NCI-H510A (cell line): ENCODE results near the gene MEAF6.
A peak's percentile ranks its signal among the peaks of the same experiment; 100 is the strongest.
"Not testable (repeated sequence)": the region's sequence is repeated elsewhere in the genome, so short reads cannot be mapped to it uniquely, and the experiment has no call there.

Source experiments
- DNase-seq: peaks from one replicate; lab custom pipeline; 2025; lab: John Stamatoyannopoulos, UW

The MEAF6 gene

GRCh38 chr1:37532418-37533156, 18.0 kb upstream of the MEAF6 start:
- not testable (repeated sequence) for DNase-seq

DNA sequence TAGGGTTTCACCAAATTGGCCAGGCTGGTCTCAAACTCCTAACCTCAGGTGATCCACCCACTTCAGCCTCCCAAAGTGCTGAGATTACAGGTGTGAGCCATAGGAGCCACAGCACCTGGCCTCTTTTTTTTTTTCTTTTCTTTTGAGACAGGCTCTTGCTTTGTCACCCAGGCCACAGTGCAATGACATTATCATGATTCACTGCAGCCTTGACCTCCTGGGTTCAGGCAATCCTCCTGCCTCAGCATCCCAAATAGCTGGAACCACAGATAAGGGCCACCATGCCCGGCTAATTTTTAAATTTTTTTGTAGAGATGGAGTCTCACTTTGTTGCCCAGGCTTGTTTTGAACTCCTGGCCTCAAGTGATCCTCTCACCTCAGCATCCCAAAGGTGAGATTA, 15.3 kb upstream of the MEAF6 start:
- not testable (repeated sequence) for DNase-seq

GRCh38 chr1:37519613-37520012, 5.0 kb upstream of the MEAF6 start:
- DNase-seq, result no peak

DNA sequence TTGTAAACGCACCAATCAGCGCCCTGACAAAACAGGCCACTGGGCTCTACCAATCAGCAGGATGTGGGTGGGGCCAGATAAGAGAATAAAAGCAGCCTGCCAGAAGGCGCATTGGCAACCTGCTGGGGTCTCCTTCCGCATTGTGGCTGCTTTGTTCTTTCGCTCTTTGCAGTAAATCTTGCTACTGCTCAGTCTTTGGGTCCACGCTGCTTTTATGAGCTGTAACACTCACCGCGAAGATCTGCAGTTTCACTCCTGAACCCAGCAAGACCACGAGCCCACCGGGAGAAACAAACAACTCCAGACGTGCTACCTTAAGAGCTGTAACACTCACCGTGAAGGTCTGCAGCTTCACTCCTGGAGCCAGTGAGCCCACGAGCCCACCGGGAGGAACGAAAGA, 4.4 kb upstream of the MEAF6 start:
- not testable (repeated sequence) for DNase-seq

GRCh38 chr1:37518241-37518640, 3.7 kb upstream of the MEAF6 start:
- not testable (repeated sequence) for DNase-seq

DNA sequence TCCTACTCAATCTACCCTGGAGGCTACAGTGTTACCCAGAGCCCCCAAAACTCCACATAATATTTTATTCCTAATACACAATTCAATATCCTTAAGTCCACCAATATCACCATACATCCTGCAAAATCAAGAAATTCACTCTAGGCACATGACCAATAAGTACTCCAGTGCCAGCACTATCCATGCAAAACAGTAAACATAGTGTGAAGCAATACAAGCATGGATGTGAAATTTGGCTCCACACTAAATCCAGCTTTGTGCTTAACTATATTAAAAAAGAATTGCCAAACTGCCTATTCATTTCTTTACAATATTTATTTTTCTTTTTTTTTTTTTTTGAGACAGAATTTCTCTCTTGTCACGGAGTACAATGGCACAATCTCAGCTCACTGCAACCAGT, 3.0 kb upstream of the MEAF6 start:
- DNase-seq, result no peak

- DNase-seq, result peak; percentile 66
These were observed 844 bp upstream of the MEAF6 start for GRCh38 chr1:37515185-37516034.

DNA sequence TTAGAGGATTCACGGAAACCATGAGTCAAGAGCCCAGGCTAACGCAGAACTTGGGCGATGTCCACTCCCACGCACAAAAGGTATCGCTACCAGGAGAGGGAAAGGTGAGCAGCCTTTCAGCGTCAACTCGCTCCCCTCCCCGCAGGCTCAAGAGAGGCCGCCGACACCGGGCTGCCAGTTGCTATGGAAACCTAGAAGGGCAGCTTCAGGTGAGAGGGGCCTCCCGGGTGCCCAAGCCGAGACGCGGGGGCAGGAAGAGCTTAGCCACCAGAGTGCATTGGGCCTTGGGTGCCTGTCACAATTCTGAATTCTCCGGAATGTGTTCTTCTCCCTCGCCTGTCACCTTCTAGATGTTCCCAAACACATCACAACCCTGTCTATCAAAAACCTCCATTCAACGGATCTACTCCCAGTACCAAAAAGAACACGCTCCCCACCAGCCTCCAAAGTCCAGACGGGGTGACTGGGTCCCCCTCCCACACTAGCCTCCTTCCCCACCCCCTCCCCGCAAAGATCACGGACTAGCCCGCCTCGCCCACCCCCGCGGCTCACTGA, 694 bp downstream of the MEAF6 start:
- peak; percentile 95 for DNase-seq

- DNase-seq, result peak; percentile 36
These were observed 5.4 kb downstream of the MEAF6 start for GRCh38 chr1:37509181-37509580.

GRCh38 chr1:37506740-37507139, 7.8 kb downstream of the MEAF6 start:
- DNase-seq, result no peak

- not testable (repeated sequence) for DNase-seq
These were observed 11.8 kb downstream of the MEAF6 start for GRCh38 chr1:37502791-37503190.

DNA sequence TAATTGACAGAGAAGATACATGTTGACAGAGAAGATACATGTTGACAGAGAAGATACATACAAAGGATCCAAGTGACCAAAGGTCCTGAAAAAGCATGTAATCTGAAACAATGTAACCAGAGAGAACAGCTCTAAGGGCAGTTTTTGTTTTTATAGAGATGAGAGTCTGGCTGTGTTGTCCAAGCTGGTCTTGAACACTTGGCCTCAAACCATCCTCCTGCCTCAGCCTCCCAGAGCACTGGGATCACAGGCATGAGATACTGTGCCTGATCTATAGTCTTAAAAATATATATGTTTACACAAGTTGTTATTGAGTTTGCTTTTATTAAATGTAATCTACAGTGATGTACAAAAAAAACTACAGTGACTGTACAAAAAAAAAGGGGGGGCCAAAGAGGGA, 12.5 kb downstream of the MEAF6 start:
- DNase-seq, result no peak

GRCh38 chr1:37501661-37502060, 12.9 kb downstream of the MEAF6 start:
- no peak for DNase-seq

GRCh38 chr1:37498872-37499617, 15.5 kb downstream of the MEAF6 start:
- no peak for DNase-seq

DNA sequence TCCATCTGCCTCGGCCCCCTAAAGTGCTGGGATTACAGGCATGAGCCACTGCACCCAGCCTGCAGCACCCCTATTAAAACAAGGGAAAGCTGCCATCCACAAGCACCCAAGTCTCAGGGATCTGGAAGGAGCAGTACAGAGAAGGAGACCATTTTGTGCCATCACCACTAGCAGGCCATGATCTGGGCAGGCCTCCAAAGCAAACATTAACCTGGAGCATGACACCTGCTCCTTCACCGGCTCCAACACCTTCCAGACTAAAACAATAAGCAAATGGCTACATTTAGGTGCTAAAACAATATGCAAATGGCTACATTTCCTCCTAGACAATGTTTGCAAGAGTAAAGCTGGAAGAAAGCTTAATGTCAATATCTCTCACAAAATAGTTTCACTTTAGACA, 16.7 kb downstream of the MEAF6 start:
- peak; percentile 100 for DNase-seq

GRCh38 chr1:37495875-37496274, 18.7 kb downstream of the MEAF6 start:
- DNase-seq, result no peak

DNA sequence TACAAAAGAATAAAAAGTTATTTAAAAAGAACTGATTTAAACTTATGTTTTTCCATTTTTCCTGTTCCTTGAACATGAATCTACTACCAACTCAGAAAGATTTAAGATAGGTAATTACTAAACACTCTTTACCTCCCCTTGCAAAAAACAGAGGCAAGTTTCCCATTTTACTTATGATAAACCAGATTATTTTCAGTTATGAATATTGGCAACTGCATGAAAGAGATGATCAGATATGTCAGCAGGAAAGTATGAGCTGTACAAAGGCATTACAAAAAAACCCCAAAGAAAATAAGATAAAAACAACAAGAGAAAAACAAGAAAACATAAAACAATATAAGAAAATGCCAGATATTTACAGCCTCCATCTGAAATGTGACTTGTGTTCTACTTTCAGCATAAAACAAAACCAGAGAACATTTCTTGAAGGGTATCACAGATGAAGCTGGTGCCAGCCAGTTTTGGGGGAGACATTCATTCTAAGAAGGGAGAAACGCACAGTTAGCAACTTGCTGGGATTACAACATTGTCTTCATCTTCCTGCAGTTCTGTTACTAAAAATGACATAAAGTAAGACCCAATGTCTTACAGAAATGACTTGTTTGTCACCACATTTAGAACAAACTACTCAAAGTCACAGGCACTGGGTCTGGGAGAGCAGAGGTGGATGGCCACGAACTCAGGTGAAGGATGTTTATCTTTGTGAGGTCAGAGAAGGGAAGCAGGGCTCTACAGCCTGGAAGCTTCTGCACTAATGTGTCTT, 21.0 kb downstream of the MEAF6 start:
- no peak for DNase-seq

DNA sequence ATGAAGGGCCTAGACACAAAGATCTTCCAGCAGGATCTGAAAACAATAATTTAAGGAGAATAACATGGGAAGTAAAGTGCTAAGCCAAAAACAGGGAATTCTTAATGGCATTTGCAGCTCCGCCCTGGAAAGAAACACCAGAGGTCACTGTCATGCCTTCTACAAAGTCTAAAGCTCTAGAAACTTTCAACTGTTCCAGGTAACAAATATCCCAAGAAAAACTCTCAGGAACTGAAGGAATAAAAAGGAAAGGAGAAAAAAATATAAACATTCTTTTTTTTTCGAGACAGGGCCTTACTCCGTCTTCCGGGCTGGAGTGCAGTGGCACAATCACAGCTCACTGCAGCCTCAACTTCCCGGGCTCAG, 27.0 kb downstream of the MEAF6 start:
- no peak for DNase-seq

- DNase-seq, result peak; percentile 74
These were observed 27.6 kb downstream of the MEAF6 start for GRCh38 chr1:37486680-37487618.

GRCh38 chr1:37485902-37486679, 28.5 kb downstream of the MEAF6 start:
- DNase-seq, result no peak
